Skeletal muscle satellite cell (primary cell): Measurements from ENCODE around the gene GPHN.
"Not testable (repeated sequence)": the region's sequence is repeated elsewhere in the genome, so short reads cannot be mapped to it uniquely, and the experiment has no call there.

ENCODE experiments used
- H3K27me3 ChIP-seq: 2 replicates; pipeline ENCODE4 v1.7.0; 2013; ENCODE audit warnings: low read length; ENCODE audit not compliant: control insufficient read depth, insufficient read depth
- H3K36me3 ChIP-seq: 2 replicates; pipeline ENCODE4 v1.7.0; 2013; ENCODE audit warnings: mild to moderate bottlenecking, control low read depth, low read length; ENCODE audit not compliant: insufficient read depth
- H3K4me1 ChIP-seq: 2 replicates; pipeline ENCODE4 v1.7.0; 2013; ENCODE audit warnings: low read length; ENCODE audit not compliant: control insufficient read depth, insufficient read depth
- H3K4me2 ChIP-seq: 2 replicates; pipeline ENCODE4 v1.7.0; 2013; ENCODE audit warnings: mild to moderate bottlenecking, low read length
- H3K4me3 ChIP-seq: 2 replicates; pipeline ENCODE4 v1.7.0; 2013; ENCODE audit warnings: low read length
- H3K9ac ChIP-seq: 2 replicates; pipeline ENCODE4 v1.7.0; 2013; ENCODE audit warnings: mild to moderate bottlenecking, low read depth, low read length, moderate library complexity
- H3K9me3 ChIP-seq: replicated peaks from 2 replicates; pipeline ENCODE4 v1.7.0; 2013; ENCODE audit warnings: mild to moderate bottlenecking, control low read depth, low read length

The GPHN gene

GRCh38 chr14:66824251-66824650 lies 316.3 kb downstream of the GPHN start:
- H3K9ac ChIP-seq = no peak overlapping the region
- no peak overlapping the region for H3K4me3 ChIP-seq
- H3K27me3 ChIP-seq = no peaks in the 10 kb centered on the region
- H3K9me3 ChIP-seq = no peaks in the 10 kb centered on the region
- no peak overlapping the region for H3K4me2 ChIP-seq
- H3K36me3 ChIP-seq = no peaks in the 10 kb centered on the region
- H3K4me1 ChIP-seq = no peaks in the 10 kb centered on the region

GRCh38 chr14:66827182-66827581 lies 319.2 kb downstream of the GPHN start:
- H3K36me3 ChIP-seq = no peaks in the 10 kb centered on the region
- no peak overlapping the region for H3K4me3 ChIP-seq
- H3K9me3 ChIP-seq = no peaks in the 10 kb centered on the region
- no peak overlapping the region for H3K4me2 ChIP-seq
- H3K27me3 ChIP-seq = no peaks in the 10 kb centered on the region
- no peaks in the 10 kb centered on the region for H3K4me1 ChIP-seq
- H3K9ac ChIP-seq = no peak overlapping the region

- no peak overlapping the region for H3K9ac ChIP-seq
These were observed 323.2 kb downstream of the GPHN start for GRCh38 chr14:66831173-66831572.

GRCh38 chr14:66833816-66834215 lies 325.9 kb downstream of the GPHN start:
- no peaks in the 10 kb centered on the region for H3K36me3 ChIP-seq
- H3K9me3 ChIP-seq = no peaks in the 10 kb centered on the region
- H3K4me3 ChIP-seq = no peak overlapping the region
- no peak overlapping the region for H3K9ac ChIP-seq
- no peaks in the 10 kb centered on the region for H3K27me3 ChIP-seq
- H3K4me1 ChIP-seq = no peaks in the 10 kb centered on the region
- no peak overlapping the region for H3K4me2 ChIP-seq

More at GRCh38 chr14:66831173-66831572, 323.2 kb downstream of the GPHN start:
- Histone ChIP-seq H3K27me3 (no peaks in the 10 kb centered on the region), H3K4me1 (no peaks in the 10 kb centered on the region), H3K4me2 (no peak overlapping the region), H3K9me3 (no peaks in the 10 kb centered on the region), H3K36me3 (no peaks in the 10 kb centered on the region), H3K4me3 (no peak overlapping the region)

- not testable (repeated sequence) for H3K36me3 ChIP-seq, H3K9me3 ChIP-seq, H3K4me2 ChIP-seq, H3K9ac ChIP-seq, H3K27me3 ChIP-seq, H3K4me3 ChIP-seq, H3K4me1 ChIP-seq
These were observed 329.5 kb downstream of the GPHN start for GRCh38 chr14:66837436-66837835.

GRCh38 chr14:66842911-66843512 lies 335.1 kb downstream of the GPHN start:
- no peaks in the 10 kb centered on the region for H3K36me3 ChIP-seq
- H3K4me3 ChIP-seq = no peak overlapping the region
- no peak overlapping the region for H3K9ac ChIP-seq
- H3K9me3 ChIP-seq = no peaks in the 10 kb centered on the region
- no peaks in the 10 kb centered on the region for H3K27me3 ChIP-seq
- H3K4me2 ChIP-seq = no peak overlapping the region
- H3K4me1 ChIP-seq = no peaks in the 10 kb centered on the region

GRCh38 chr14:66850258-66850888 lies 342.4 kb downstream of the GPHN start:
- H3K27me3 ChIP-seq = no peaks in the 10 kb centered on the region
- no peaks in the 10 kb centered on the region for H3K36me3 ChIP-seq
- no peak overlapping the region for H3K4me3 ChIP-seq
- H3K9ac ChIP-seq = no peak overlapping the region
- H3K4me2 ChIP-seq = no peak overlapping the region
- H3K4me1 ChIP-seq = no peaks in the 10 kb centered on the region
- H3K9me3 ChIP-seq = no peaks in the 10 kb centered on the region

- Histone ChIP-seq H3K4me3 (no peak overlapping the region), H3K27me3 (no peaks in the 10 kb centered on the region), H3K9me3 (no peaks in the 10 kb centered on the region), H3K4me2 (no peak overlapping the region), H3K36me3 (no peaks in the 10 kb centered on the region), H3K4me1 (no peaks in the 10 kb centered on the region), H3K9ac (no peak overlapping the region)
These were observed 345.4 kb downstream of the GPHN start for GRCh38 chr14:66853311-66853710.

- H3K4me1 ChIP-seq = no peaks in the 10 kb centered on the region
- H3K9me3 ChIP-seq = no peaks in the 10 kb centered on the region
- H3K4me2 ChIP-seq = no peak overlapping the region
- no peak overlapping the region for H3K9ac ChIP-seq
- no peaks in the 10 kb centered on the region for H3K27me3 ChIP-seq
- no peak overlapping the region for H3K4me3 ChIP-seq
- H3K36me3 ChIP-seq = no peaks in the 10 kb centered on the region
These were observed 349.9 kb downstream of the GPHN start for GRCh38 chr14:66857867-66858266.

GRCh38 chr14:66859063-66859671 lies 351.2 kb downstream of the GPHN start:
- H3K36me3 ChIP-seq = no peaks in the 10 kb centered on the region
- no peaks in the 10 kb centered on the region for H3K4me1 ChIP-seq
- H3K9ac ChIP-seq = no peak overlapping the region
- no peak overlapping the region for H3K4me2 ChIP-seq
- H3K27me3 ChIP-seq = no peaks in the 10 kb centered on the region
- H3K9me3 ChIP-seq = no peaks in the 10 kb centered on the region
- H3K4me3 ChIP-seq = no peak overlapping the region

GRCh38 chr14:66881596-66881995 lies 373.6 kb downstream of the GPHN start:
- H3K4me3 ChIP-seq = no peak overlapping the region

GRCh38 chr14:66884149-66884548 lies 376.2 kb downstream of the GPHN start:
- Histone ChIP-seq H3K36me3 (no peaks in the 10 kb centered on the region), H3K4me1 (no peaks in the 10 kb centered on the region), H3K9ac (no peak overlapping the region), H3K9me3 (no peaks in the 10 kb centered on the region), H3K27me3 (no peaks in the 10 kb centered on the region), H3K4me2 (no peak overlapping the region), H3K4me3 (no peak overlapping the region)

More at GRCh38 chr14:66881596-66881995, 373.6 kb downstream of the GPHN start:
- Histone ChIP-seq H3K9me3 (no peaks in the 10 kb centered on the region), H3K4me1 (no peaks in the 10 kb centered on the region), H3K4me2 (no peak overlapping the region), H3K36me3 (no peaks in the 10 kb centered on the region), H3K27me3 (no peaks in the 10 kb centered on the region), H3K9ac (no peak overlapping the region)
